Measurements from ENCODE around the gene TPCN1.

TPCN1 gene

DNA sequence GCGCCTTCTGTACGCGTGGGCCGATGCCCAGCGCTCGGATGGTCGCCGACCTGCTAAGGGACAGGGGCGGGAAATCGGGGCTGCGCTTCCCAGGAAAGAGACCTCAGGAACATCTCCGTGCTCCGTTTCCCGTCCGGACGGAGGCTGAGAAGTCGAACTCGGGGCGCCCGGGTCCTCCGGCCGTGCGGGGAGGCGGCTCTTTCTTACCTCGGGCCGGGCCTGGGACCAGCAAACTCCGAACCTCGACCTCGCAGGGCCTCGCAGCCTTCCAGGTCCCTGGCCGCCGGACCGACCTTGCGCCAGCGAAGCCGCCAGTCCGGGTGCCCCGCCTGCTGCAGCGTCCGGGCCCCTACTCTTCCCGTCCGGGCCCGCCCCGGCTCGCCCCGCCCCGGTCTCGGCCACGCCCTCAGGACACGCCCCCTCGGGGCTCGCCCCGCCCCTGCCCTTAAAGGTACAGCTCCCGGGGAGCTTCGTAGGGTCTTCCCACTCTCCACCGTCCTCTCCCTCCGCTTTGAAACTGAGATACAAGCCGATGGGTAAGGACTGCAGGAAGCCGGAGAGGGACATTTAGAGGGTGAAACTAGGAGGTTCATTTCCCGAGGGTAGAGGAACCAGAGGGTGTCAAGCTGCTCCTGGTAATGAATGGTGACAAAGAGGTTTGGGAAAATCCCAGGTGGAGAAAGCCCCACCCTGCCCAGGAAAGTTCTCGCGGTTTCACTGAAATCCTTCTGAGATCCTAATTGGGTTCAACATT, 113.7 kb downstream of the TPCN1 start, which contains the start of gene SLC8B1:
Gene SLC8B1 (minus strand): TSS at position 324 of the 754 bp plus-strand sequence. CDS start 2,231 bp downstream, outside the sequence.
- DNase-seq (ENCODE audit: low read depth): peak; percentile 81

DNA sequence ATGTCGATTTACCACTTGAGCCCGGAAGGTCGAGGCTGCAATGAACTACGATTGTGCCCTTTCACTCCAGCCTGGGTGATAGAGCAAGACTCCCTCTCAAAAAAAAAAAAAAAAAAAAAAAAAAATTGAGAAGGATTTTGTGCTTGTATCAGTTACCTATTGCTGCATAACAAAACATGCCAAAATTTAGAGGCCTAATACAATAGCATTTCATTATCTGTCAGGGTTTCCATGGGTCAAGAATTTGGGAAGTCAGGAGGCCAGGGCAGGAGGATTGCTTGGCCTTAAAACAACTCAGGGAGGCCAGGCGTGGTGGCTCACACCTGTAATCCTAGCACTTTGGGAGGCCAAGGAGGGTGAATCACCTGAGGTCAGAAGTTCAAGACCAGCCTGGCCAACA, 118.3 kb downstream of the TPCN1 start:
- no peak for DNase-seq (ENCODE audit: low read depth)

GRCh38 chr12:113340061-113340460, 118.8 kb downstream of the TPCN1 start:
- DNase-seq (ENCODE audit: low read depth): peak; percentile 35

DNA sequence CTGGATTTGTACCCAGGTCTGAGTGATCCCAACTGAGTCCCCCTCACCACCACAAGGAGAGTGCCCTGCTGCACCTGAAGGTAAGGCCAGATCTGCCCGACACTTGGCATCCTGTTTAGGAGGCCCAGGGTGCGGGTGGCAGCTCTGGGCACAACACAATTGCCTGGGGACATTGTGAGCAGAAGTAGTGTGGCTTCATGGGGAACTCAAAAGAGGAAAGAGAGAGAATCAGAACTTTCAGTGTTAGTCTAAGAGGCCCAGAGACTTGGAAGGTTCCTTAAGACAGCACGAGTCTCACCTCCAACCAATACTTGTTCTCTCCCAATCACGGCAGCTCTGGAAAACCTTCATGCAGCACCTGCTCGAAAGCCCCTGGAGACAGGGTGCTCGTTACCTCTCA, 120.3 kb downstream of the TPCN1 start:
- DNase-seq (ENCODE audit: low read depth): no peak

GRCh38 chr12:113345318-113345717, 124.1 kb downstream of the TPCN1 start:
- DNase-seq (ENCODE audit: low read depth): no peak

GRCh38 chr12:113346353-113346752, 125.1 kb downstream of the TPCN1 start:
- no peak for DNase-seq (ENCODE audit: low read depth)

DNA sequence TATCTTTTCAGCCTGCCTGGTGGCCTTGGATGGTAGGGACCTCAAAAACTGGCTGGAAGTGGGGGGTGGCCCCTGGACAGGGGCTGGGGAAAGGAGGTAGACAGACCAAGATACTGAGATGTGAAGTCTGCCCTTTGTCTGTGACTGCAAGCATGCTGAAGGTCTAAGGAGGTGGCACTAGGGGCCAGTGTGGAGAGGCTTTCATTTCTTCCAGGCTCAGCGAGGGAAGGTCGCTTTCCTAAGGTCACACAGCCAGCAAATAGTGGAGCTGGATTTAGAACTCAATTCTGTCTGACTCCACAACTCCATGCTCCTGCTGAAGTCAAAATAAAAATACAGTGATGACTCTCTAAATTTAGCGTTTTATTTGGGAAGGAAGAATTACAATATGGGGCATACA, 125.8 kb downstream of the TPCN1 start:
- DNase-seq (ENCODE audit: low read depth): no peak

DNA sequence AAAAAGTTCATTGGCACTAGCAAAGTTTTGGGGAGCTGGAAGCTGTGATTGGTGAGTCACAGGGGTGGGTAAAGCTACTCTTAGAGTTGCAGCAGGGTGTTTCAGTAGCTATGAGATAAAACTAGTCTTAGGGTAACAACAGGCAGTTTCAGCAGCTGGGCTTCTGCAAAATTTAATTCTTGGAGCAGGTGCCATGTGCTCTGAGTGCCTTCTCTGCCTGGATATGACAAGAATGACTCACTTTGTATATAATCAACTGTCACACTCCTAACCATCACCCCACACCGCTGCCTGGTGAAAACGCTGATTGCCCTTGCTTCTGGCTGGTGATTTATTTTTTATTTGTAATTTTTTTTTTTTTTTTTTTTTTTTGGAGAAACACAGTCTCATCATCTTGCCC, 126.6 kb downstream of the TPCN1 start:
- DNase-seq (ENCODE audit: low read depth): no peak
